Germinal center (tissue), 1 donor: ENCODE measurements around the gene MED25.

Experiments
- DNase-seq: peaks from one replicate; pipeline ENCODE4 v3.0.0; 2012; ENCODE audit warnings: mixed read lengths, low spot score

MED25 gene

GRCh38 chr19:49844138-49845095, 26.3 kb downstream of the MED25 start:
- DNase-seq: no peak

DNA sequence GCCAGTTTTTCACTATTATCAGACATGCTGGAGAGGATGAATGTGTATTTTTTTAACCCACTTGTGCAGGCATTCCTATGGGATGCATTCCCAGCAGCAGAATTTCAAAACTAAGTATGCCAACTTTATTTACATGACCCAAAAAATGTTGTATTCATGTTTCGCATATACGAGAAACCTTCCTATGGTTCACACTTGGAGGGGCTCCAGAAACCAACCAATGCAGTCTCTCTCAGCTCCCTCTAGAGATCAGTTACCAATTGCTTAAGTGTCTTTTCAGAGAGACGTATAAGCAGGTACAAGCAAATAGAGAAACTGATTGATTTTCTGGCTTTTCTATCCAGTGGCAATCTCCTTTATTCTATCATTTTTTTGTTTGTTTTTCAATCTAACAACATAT, 27.3 kb downstream of the MED25 start:
- DNase-seq: no peak

DNA sequence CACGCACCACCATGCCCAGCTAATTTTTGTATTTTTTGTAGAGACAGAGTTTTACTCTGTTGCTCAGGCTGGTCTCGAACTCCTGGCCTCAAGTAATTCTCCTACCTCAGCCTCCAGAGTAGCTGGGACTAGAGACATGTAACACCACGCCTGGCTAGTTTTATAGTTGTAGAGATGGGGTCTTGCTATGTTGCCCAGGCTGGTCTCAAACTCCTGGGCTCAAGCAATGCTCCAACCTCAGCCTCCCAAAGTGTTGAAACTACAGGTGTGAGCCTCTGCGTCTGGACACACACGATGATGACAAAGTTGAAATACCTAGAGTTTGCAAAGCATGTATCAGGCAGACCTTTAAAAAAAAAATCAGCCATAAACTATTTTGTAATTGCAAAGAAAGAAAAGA, 28.3 kb downstream of the MED25 start:
- DNase-seq: no peak

DNA sequence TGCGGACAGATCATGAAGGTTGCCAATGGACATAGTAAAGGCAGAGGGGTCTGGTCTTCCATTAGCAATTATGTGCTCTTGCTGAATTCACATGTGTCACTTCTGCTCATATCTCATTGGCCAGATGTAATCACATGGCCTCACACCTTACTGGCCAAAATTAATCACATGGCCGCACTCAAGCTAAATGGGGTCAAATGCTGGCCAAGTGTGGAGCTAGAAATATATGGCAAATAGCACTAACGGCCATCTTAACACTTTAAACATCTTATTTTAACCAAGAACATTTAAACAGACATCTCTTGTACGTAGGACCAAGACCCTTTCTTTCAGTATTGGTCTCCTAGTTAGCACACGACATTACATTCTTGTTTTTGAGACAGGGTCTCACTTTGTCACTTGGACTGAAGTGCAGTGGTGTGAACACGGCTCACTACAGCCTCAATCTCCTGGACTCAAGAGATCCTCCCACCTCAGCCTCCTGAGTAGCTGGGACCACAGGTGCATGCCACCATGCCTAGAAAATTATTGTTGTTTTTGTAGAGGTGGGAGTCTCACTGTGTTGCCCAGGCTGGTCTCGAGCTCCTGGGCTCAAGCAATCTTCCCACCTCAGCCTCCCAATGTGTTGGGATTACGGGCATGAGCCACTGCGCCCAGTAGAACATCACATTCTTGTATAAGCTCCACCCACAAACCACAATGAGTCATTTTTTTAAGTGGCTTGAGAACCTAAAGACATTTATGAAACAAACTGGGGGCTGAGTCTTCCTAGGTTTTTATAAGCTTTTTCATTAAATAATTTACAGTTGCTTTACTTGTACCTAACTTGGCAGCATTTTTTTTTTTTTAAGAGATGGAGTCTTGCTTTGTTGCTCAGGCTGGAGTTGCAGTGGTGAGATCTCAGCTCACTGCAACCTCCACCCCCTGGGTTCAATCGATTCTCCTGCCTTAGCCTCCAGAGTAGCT, 29.9 kb downstream of the MED25 start:
- no peak for DNase-seq

- no peak for DNase-seq
These were observed 30.8 kb downstream of the MED25 start for GRCh38 chr19:49848938-49849337.

- no peak for DNase-seq
These were observed 31.5 kb downstream of the MED25 start for GRCh38 chr19:49849433-49850220.

- no peak for DNase-seq
These were observed 32.1 kb downstream of the MED25 start for GRCh38 chr19:49850221-49850486.

DNA sequence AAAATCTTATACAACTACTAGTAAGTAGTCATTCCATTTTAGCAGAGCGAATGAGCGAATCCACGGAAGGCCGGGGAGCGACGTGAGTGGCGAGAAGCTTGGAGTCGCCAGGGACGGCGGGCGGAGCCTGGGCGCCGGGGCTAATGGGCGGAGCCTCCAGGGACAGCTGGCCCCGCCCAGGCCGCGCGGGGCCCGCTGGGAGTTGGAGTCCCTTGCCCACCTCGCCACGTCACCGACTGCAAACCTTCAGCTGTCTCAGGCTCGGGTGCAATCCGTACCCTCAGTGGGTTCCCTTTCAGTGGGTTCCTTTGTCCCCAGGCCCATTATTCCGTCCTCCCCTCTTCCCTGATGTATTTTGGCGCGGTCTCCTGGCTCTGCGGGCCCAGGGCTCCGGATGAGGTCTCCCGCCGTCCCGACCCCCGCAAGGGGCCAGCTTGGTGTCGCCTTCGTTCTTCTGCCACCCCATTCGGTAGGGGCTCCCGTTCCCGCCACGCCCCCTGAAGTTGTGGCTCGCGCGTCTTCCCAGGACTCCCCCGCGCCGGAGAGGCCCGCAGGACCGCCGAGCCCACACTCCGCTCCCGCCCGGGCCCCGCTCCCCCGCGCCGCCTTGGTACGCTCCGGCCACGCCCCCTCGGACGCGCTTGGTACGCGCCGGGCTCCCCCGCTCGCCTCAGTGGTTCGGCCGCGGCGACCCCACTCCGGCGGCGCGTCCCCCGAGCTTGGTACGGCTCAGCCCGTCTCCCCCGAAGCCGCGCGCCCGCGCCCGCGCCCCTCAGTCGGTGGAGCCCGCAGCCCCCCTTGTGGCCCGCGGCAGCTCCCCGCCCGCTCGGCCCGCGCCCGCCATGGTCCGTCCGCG, 32.6 kb downstream of the MED25 start, which contains the start of gene PTOV1:
PTOV1 (plus strand) TSS at position 673 of the 856 bp plus-strand sequence.
- peak; percentile 97 for DNase-seq

GRCh38 chr19:49851456-49852259, 33.6 kb downstream of the MED25 start:
- DNase-seq: peak; percentile 59

DNA sequence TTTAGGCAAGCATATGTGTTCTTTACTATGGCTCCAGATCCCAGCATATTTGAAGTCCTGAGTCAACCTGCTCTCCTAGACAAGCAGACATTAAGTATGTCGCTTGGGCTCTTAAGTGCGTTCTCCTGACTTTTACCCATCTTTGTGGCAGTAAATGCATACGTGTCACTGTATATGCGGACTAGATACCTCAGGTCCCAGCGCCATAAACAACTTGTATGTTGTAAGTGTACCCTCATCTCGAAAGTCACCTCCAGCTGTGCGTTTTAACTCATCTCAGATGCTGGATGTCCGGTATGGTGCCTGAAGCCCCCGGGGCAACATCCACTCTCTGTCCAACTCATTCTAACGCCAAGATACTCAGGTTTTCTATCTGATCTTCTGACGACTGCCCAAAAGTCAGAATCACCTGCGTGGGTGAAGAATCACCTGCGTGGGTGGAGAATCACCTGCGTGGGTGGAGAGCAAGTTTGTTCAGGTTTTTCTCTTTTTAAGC, 34.6 kb downstream of the MED25 start:
- no peak for DNase-seq

GRCh38 chr19:49853852-49854377, 35.8 kb downstream of the MED25 start:
- no peak for DNase-seq

DNA sequence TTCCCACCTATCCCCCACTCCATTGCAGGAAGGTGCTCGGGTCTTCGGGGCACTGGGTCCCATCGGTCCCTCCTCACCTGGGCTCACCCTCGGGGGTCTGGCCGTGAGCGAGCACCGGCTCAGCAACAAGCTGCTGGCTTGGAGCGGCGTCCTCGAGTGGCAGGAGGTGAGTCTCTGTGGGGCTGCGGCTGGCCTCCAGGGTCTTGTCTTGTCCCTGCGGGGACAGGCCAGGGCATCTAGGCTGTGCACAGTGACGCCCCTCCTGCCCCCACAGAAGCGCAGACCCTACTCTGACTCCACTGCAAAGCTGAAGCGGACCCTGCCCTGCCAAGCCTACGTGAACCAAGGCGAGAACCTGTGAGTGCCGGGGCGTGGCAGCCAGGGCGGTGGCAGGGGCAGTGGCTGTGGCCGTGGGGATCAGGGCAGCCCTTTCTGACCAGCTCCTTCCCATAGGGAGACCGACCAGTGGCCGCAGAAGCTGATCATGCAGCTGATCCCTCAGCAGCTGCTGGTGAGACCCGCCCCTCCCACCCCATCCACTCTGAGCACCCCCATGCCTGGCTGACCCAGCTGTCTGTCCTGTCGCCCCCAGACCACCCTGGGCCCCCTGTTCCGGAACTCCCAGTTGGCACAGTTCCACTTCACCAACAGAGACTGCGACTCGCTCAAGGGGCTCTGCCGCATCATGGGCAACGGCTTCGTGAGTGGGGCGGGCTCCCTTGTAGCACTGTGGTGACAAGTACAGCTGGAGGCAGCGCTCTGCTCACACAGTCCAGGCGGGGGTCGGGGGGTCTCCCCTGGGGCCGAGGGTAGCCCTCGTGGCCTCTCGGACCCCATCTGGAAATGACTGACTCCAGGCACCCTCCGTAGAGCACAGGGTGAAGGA, 36.5 kb downstream of the MED25 start:
- DNase-seq: no peak

DNA sequence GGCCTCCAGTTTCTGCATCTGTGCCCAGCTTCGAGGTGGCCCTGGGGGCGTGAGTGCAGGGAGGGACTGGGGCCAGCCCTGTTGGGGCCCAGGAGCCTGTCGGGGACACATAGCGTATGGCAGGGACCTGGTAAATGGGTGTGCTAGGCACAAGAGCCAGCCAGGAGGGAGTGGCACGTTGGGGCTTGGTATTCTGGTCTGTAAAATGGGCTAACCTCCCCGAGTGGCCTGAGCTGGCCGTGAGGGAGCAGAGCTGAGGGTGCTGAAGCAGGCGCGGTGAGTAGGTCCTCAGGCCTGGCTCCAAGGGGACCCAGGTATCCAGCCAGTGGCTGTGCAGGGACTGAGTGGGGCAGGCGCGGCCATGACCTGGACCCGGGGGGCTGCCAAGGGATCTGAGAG, 37.2 kb downstream of the MED25 start:
- DNase-seq: no peak

GRCh38 chr19:49855676-49856573, 37.8 kb downstream of the MED25 start:
- DNase-seq: no peak

GRCh38 chr19:49856574-49857021, 38.5 kb downstream of the MED25 start:
- no peak for DNase-seq

GRCh38 chr19:49857061-49857837, 39.2 kb downstream of the MED25 start:
- no peak for DNase-seq

- no peak for DNase-seq
These were observed 39.7 kb downstream of the MED25 start for GRCh38 chr19:49857838-49858087.
